HuH-7 (cell line): Measurements from ENCODE around the gene NMU.
"Not testable (repeated sequence)": the region's sequence is repeated elsewhere in the genome, so short reads cannot be mapped to it uniquely, and the experiment has no call there.

ENCODE experiments used
- DNase-seq: peaks from one replicate; pipeline ENCODE4 v3.0.0; 2011; ENCODE audit warnings: low spot score

The NMU gene

GRCh38 chr4:55624063-55624462 lies 12.0 kb downstream of the NMU start:
- not testable (repeated sequence) for DNase-seq

DNA sequence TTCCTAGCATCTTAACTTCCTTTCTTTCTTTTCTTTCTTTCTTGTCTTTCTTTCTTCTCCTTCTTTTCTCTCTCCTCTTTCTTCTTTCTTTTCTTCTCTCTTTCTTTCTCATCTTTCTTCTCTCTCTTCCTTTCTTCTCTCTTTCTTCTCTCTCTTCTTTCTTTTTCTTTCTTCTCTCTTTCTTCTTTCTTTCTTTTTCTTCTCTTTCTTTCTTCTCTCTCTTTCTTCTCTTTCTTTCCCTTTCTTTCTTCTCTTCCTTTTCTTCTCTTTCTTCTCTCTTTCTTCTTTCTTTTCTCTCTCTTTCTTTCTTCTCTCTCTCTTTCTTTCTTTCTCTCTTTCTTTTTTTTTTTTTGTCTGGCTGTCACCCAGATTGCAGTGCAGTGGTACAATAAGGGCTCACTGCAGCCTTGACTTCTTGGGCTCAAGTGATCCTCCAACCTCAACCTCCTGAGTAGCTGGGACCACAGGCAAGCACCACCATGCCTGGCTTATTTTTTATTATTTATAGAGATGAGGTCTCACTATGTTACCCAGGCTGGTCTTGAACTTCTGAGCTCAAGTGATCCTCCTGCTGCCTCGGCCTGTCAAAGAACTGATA lies 17.5 kb downstream of the NMU start:
- no peak for DNase-seq

DNA sequence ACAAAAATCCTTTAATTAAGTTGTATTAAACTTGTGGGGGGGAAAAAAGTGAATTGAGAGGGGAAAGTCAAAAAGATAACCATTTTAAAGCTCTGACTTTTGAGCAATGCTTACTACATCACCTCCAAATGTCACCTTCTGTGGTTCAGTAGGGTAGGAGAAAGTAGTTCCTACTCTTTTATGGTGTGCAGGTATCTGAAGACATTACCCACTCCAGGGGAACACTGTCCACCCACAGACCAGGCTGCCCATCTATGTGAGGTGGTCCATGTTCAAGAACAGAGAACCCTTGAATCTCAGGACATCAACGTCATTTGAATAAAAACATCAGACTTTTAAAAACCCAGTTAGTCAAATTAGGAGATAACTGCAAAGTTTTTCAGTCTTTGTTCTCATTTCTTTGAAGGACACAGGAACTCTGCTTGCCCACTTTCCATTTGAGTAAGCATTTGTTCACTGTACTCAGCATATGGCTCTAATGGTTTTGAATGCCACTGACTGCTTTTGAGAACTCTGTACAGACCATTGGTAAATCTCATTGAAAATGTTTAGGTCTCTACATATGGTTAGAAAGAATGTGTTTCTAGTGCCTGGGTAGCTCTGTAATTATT lies 18.4 kb downstream of the NMU start:
- DNase-seq: no peak

GRCh38 chr4:55615008-55615407 lies 21.1 kb downstream of the NMU start:
- DNase-seq: no peak

DNA sequence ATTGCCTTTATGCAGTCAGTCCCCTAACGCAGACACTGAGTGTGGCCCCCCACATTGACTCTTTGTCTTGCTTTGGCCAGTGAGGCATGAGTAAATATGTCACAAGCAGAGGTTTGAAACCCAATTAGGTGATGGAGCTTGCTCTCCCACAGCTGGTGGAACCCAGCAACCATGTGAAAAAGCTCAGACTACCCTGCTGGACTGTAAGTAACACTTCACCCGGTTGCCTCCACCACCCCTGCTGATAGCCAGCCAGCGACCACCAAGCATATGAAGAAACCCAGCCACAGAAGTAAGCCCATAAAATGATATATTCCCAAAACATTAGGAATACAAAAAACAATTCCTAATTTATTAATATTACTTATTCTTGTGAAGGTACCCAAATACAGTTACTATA lies 22.5 kb downstream of the NMU start:
- DNase-seq: no peak

DNA sequence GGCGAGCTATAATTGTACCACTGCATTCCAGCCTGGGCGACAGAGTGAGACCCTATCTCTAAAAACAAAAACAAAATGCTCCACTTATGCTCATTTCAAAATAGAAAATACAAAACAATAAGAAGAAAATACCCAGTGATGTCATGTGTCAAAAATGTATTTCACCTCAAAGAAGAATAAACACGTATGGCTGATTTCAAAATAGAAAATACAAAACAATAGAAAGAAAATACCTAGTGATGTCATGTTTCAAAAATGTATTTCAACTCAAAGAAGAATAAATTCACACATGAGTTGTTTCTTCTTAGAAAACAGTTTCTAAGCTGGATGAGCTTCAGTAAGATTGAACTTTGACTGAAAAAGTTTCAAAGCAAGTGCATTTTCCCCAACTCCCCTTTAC lies 23.8 kb downstream of the NMU start:
- no peak for DNase-seq

DNA sequence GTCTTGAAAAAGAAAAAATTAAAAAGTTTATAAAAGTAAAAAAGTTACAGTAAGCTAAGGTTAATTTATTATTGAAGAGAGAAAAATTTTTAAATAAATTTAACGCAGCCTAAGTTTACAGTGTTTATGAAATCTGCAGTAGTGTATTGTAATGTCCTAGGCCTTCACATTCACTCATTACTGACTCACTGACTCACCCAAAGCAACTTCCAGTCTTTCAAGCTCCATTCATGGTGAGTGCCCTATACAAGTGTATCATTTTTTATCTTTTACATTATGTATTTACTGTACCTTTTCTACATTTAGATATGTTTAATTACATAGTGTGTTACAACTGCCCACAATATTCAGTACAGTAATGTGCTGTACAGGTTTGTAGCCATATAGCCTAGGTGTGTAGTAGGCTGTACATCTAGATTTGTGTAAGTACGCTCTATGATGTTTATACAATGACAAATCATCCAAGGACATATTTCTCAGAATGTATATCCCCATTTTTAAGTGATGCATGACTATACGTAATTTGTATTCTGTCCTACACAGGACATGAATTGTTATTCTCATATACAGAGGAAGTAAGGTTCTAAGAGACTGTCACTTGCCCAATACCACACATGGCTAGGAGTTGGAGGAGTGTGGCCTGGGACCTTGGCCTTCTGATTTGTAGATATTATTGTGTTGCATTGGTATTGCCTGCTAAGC lies 24.6 kb downstream of the NMU start:
- no peak for DNase-seq

DNA sequence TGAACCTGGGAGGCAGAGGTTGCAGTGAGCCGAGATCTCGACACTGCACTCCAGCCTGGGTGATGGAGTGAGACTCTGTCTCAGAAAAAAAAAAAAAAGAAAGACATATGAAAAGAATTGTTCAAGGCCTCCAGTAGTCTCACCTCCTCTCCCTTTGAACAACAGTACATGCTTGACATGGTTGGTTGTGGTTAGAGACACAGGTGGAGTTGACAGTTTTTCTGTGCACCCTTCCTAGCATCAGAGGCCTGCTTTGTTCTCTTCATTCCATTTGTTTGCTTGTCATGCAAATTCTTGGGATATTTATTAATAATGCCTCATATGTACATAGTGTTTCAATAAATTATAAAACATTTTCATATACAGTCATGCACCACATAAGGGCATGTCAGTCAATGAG lies 25.7 kb downstream of the NMU start:
- no peak for DNase-seq

GRCh38 chr4:55609393-55609866 lies 26.7 kb downstream of the NMU start:
- no peak for DNase-seq

GRCh38 chr4:55608591-55608990 lies 27.5 kb downstream of the NMU start:
- no peak for DNase-seq

- no peak for DNase-seq
Observed at GRCh38 chr4:55604996-55605395, 31.1 kb downstream of the NMU start.

DNA sequence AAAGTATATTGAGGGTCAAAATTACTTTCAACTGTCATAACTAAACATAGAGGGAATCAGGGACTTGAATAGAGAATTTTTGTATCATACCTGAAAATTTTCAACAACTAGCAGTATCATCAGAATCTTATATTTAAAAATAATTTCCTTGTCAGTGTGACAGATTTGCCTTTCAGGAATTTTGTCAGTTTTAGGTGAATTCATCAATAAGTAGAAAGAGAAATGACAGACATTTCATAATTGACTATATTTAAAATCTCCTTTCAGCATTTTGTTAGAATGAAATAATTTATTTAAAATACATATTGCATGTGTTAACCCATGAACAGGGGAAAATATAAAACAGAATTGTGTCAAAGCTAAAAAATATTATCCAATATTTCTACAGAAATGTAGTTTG lies 35.5 kb downstream of the NMU start:
- no peak for DNase-seq

GRCh38 chr4:55598641-55599040 lies 37.5 kb downstream of the NMU start:
- no peak for DNase-seq

GRCh38 chr4:55592014-55592413 lies 44.1 kb downstream of the NMU start, which contains the start of gene PDCL2:
Gene PDCL2, minus strand, starts transcription at chr4:55592245. Its CDS starts 136 bp downstream, at chr4:55592109.
- no peak for DNase-seq

DNA sequence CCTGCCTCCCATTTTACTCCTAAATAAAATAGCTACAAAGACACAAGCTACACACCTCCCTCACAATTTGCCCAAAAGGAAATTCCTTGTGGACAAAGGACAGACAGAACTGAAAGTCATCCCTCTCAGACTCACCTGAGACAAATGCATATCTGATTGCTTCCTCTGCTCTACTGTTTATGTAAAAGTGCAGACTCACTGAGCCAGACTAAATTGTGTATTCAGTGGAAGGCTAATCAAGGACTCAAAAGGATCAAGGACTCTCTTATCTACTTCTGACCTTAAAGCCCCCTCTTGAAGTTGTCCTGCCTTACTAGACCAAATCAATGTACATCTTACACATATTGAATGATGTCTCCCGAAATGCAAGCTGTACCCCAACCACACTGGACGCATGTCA lies 47.9 kb downstream of the NMU start:
- DNase-seq: no peak

DNA sequence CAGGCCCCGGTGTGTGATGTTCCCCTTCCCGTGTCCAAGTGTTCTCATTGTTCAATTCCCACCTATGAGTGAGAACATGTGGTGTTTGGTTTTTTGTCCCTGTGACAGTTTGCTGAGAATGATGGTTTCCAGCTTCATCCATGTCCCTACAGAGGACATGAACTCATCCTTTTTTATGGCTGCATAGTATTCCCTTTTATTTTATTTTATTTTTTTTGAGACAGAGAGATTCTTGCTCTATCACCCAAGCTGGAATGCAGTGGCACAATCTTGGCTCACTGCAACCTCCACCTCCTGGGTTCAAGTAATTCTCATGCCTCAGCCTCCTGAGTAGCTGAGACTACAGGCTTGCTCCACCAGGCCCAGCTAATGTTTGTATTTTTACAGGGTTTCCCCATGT lies 53.3 kb downstream of the NMU start:
- DNase-seq: not testable (repeated sequence)

DNA sequence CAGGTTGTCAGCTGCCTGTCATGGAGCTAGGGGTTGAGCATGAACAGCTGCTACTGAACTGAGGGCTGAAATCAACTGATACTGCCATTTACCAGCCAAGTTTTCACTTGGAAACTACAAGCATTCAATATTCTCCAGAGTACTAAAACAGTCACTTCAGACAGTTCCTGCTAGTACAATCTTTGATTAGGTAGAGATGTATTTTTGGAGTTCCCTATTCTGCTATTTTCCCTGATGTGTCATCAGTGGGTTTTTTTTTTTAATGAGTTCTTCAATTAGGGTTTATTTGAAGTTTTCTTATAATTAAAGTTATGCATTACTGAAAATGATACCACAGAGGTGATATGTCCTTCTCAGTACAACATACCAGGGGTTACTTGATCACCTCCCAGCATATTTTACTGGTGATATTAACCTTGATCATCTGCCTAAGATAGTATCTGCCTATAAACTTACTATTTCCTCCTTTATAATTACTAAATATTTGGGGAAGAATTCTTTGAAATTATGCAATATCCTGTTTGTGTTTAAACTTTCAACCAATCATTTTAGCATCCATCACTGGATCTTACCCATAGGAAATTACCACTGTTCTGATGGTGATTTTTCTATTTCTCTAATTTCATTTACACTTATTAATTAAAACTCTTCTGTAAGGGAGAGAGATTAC lies 57.6 kb downstream of the NMU start:
- DNase-seq: no peak

- DNase-seq: no peak
Observed at GRCh38 chr4:55575513-55575912, 60.6 kb downstream of the NMU start.

DNA sequence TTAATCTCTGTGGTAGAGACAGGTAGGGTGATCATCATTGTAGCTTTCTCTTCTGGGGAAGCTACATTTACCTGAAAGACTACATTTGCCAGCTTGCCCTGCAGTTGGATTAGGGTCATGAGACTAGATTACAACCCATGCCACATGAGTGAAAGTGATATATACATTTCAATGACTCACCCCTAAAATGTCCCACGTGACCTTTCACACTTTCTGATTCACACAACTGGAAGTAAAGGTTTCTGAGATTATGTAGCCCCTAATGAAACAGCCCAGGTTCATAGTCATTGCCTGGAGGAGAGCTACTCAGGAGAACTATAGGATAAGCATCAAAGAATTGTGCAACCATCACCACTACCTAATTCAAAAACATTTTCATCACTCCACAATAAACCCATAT lies 61.8 kb downstream of the NMU start:
- DNase-seq: no peak

DNA sequence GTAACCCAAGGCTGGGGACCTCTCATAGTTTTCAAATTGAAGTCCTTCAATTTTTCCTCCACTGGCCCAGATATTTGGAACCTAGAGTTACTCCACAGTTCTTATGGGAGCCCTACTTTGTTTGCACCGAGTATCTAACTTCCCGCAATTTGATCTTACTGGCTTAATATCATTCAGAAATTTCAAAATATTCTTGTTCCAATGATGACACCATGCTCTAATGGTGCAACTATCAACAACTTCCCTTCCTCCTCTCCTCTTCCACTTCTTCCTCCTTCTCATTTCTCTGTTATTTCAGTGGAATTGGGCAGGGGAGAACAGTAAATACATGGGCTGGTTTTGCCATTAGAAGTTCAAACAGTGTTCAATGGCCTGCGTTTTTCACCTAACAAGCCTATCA lies 64.3 kb downstream of the NMU start:
- no peak for DNase-seq

GRCh38 chr4:55568905-55569504 lies 67.1 kb downstream of the NMU start:
- DNase-seq: no peak

GRCh38 chr4:55561889-55562288 lies 74.2 kb downstream of the NMU start:
- DNase-seq: no peak

DNA sequence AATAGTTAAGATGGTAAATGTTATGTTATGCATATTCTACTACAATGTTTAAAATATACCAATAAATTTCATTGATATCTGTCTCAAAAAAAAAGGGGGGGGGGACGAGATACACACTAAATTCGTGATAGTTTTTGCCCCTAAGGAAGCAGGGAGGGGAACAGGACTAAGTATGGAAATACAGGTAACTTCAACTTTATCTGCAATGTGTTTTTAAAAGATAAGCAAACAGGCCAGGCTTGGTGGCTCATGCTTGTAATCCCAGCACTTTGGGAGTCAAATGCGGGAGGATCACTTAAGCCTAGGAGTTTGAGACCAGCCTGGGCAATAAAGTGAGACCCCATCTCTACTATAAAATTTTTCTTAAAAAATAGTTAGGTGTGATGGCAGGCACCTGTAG lies 76.0 kb downstream of the NMU start:
- no peak for DNase-seq
